H1 (cell line): ENCODE results near the gene TMTC4. TPM values are rescaled to one million over a fixed set of nuclear protein-coding genes. Genes with fewer than 3 reads are reported as not detected.

ENCODE experiments used
- CTCF ChIA-PET: fragments of 300-600 bp; sonication (Branson Sonifier 250); formaldehyde crosslinking; loops from one replicate; lab custom pipeline; 2021; ENCODE audit not compliant: partially characterized antibody; lab: Charles Lee
- POLR2A ChIA-PET: fragments of 300-600 bp; sonication (Branson Sonifier 250); formaldehyde crosslinking; loops from one replicate; lab custom pipeline; 2021; ENCODE audit warnings: inconsistent platforms; ENCODE audit not compliant: partially characterized antibody; lab: Charles Lee
- DNase-seq, 2 experiments: peaks; one replicate each; pipeline versions ENCODE4 v3.0.0 to v3.0.0-alpha.2; 2010 to 2022; ENCODE audit warnings: low spot score in 2 of 2, low read depth in 1 of 2, mixed read lengths in 1 of 2
- FAIRE-seq: peaks from 2 replicates; lab custom pipeline; 2011; peaks lifted over from hg19 to GRCh38; lab: Jason Lieb, UNC
- H2AFZ ChIP-seq: 2 replicates; pipeline ENCODE4 v1.8.1; 2012; ENCODE audit warnings: low read length, inconsistent platforms
- H2AK5ac ChIP-seq: 2 replicates; pipeline ENCODE4 v1.6.1; 2013; ENCODE audit warnings: low read depth, low read length
- H2BK120ac ChIP-seq: replicated peaks from 2 replicates; pipeline ENCODE3; 2013; ENCODE audit warnings: low read depth, low read length, inconsistent platforms
- H2BK12ac ChIP-seq: 2 replicates; pipeline ENCODE4 v1.6.1; 2013; ENCODE audit warnings: low read depth, low read length
- H2BK15ac ChIP-seq: 2 replicates; pipeline ENCODE4 v1.6.1; 2013; ENCODE audit warnings: low read length
- H2BK20ac ChIP-seq: 2 replicates; pipeline ENCODE4 v1.6.1; 2013; ENCODE audit warnings: low read length
- H2BK5ac ChIP-seq: 2 replicates; pipeline ENCODE4 v1.6.1; 2013; ENCODE audit warnings: low read depth, low read length
- H3K14ac ChIP-seq: 2 replicates; pipeline ENCODE4 v1.6.1; 2013; ENCODE audit warnings: inconsistent platforms; ENCODE audit not compliant: insufficient read length
- H3K18ac ChIP-seq: 2 replicates; pipeline ENCODE4 v1.6.1; 2013; ENCODE audit warnings: low read length; ENCODE audit errors: extremely low read depth
- H3K23ac ChIP-seq: 2 replicates; pipeline ENCODE4 v1.6.1; 2013; ENCODE audit warnings: inconsistent platforms; ENCODE audit not compliant: insufficient read length
- H3K23me2 ChIP-seq: 2 replicates; pipeline ENCODE4 v1.6.1; 2013; ENCODE audit warnings: low read depth, low read length
- H3K27ac ChIP-seq: 2 replicates; pipeline ENCODE4 v1.6.1; 2011; ENCODE audit warnings: low read depth, low read length, inconsistent platforms
- H3K27me3 ChIP-seq, 4 experiments: replicated peaks in 1 of 4; 1 replicate in 1 of 4; 2 replicates in 3 of 4; pipeline versions ENCODE4 v1.6.1 to v1.8.1; 2011 to 2013; ENCODE audit warnings: low read length in 3 of 4, mild to moderate bottlenecking in 3 of 4, inconsistent platforms in 2 of 4, mixed read lengths in 2 of 4, moderate library complexity in 1 of 4; ENCODE audit not compliant: control insufficient read depth in 3 of 4, insufficient read depth in 3 of 4; ENCODE audit errors: extremely low read depth in 1 of 4
- H3K36me3 ChIP-seq, 4 experiments: 2 replicates each; pipeline versions ENCODE4 v1.6.1 to v1.8.1; 2011 to 2013; ENCODE audit warnings: mild to moderate bottlenecking in 4 of 4, low read length in 3 of 4, moderate library complexity in 2 of 4, control low read depth in 1 of 4, inconsistent platforms in 1 of 4; ENCODE audit not compliant: insufficient read depth in 4 of 4, control insufficient read depth in 2 of 4
- H3K4ac ChIP-seq: replicated peaks from 2 replicates; pipeline ENCODE3; 2013; ENCODE audit warnings: low read length, low read depth, mixed read lengths, inconsistent platforms; ENCODE audit not compliant: insufficient read length
- H3K4me1 ChIP-seq, 4 experiments: replicated peaks in 1 of 4; 1 replicate in 1 of 4; 2 replicates in 3 of 4; pipeline versions ENCODE4 v1.6.1 to v1.8.1; 2011 to 2013; ENCODE audit warnings: low read length in 3 of 4, inconsistent platforms in 2 of 4, mixed read lengths in 1 of 4; ENCODE audit not compliant: insufficient read depth in 4 of 4, control insufficient read depth in 3 of 4
- H3K4me2 ChIP-seq, 2 experiments: 2 replicates each; pipeline versions ENCODE4 v1.6.1 to v1.8.1; 2011 to 2013; ENCODE audit warnings: low read depth in 2 of 2, low read length in 2 of 2, control low read depth in 1 of 2, inconsistent platforms in 1 of 2, mild to moderate bottlenecking in 1 of 2; ENCODE audit not compliant: insufficient read depth in 1 of 2
- H3K4me3 ChIP-seq, 4 experiments: fragments of 200-600, 300-600 bp in 1 of 4; sonication (generic), shearing (Covaris generic), sonication (Bioruptor Twin) in 1 of 4; 2 replicates each; pipeline versions ENCODE4 v1.5.1 to v1.8.1; 2011 to 2016; ENCODE audit warnings: low read length in 4 of 4, low read depth in 3 of 4, control low read depth in 2 of 4, inconsistent platforms in 2 of 4, mild to moderate bottlenecking in 2 of 4, mixed read lengths in 1 of 4, moderate library complexity in 1 of 4; ENCODE audit not compliant: insufficient read depth in 2 of 4; ENCODE audit errors: extremely low read depth in 1 of 4
- H3K56ac ChIP-seq: replicated peaks from 2 replicates; pipeline ENCODE3; 2013; ENCODE audit warnings: low read depth, mild to moderate bottlenecking, mixed read lengths, low read length, inconsistent platforms; ENCODE audit not compliant: insufficient read length
- H3K79me1 ChIP-seq: 2 replicates; pipeline ENCODE4 v1.6.1; 2013; ENCODE audit warnings: low read depth, low read length, control low read depth
- H3K79me2 ChIP-seq, 2 experiments: 2 replicates each; pipeline versions ENCODE4 v1.6.1 to v1.8.1; 2012 to 2013; ENCODE audit warnings: low read length in 2 of 2, mild to moderate bottlenecking in 2 of 2, inconsistent platforms in 1 of 2; ENCODE audit not compliant: insufficient read depth in 2 of 2, control insufficient read depth in 1 of 2
- H3K9ac ChIP-seq, 4 experiments: replicated peaks in 1 of 4; 1 replicate in 1 of 4; 2 replicates in 3 of 4; pipeline versions ENCODE4 v1.6.1 to v1.8.1; 2011 to 2013; ENCODE audit warnings: low read depth in 3 of 4, low read length in 3 of 4, control low read depth in 2 of 4, mild to moderate bottlenecking in 2 of 4, moderate library complexity in 2 of 4, inconsistent platforms in 1 of 4; ENCODE audit errors: extremely low read depth in 1 of 4
- H3K9me3 ChIP-seq, 2 experiments: 2 replicates each; pipeline versions ENCODE4 v1.6.1 to v1.8.1; 2012 to 2013; ENCODE audit warnings: mild to moderate bottlenecking in 2 of 2, moderate library complexity in 2 of 2, control low read depth in 1 of 2, inconsistent platforms in 1 of 2, low read depth in 1 of 2, low read length in 1 of 2, mixed read lengths in 1 of 2; ENCODE audit not compliant: insufficient read depth in 2 of 2
- H4K20me1 ChIP-seq, 2 experiments: replicated peaks in 1 of 2; 2 replicates each; pipeline versions ENCODE3 to v1.8.1; 2011 to 2013; ENCODE audit warnings: inconsistent platforms in 2 of 2, low read length in 2 of 2, mild to moderate bottlenecking in 1 of 2; ENCODE audit not compliant: insufficient read depth in 2 of 2, control insufficient read depth in 1 of 2
- H4K5ac ChIP-seq: 2 replicates; pipeline ENCODE4 v1.6.1; 2013; ENCODE audit warnings: low read length, low read depth, mixed read lengths, inconsistent platforms; ENCODE audit not compliant: insufficient read length
- H4K8ac ChIP-seq: 2 replicates; pipeline ENCODE4 v1.8.0; 2013; ENCODE audit warnings: mild to moderate bottlenecking, moderate library complexity, low read length, inconsistent platforms; ENCODE audit not compliant: insufficient read depth; ENCODE audit errors: extremely low read depth
- H4K91ac ChIP-seq: replicated peaks from 2 replicates; pipeline ENCODE3; 2013; ENCODE audit warnings: low read length, mixed read lengths, inconsistent platforms; ENCODE audit not compliant: insufficient read length
- BACH1 ChIP-seq: IDR thresholded peaks from 2 replicates; pipeline ENCODE4 v1.6.1; 2012; ENCODE audit warnings: low read length, improper control_type of control experiment
- CBX5 ChIP-seq: fragments of 300-800, 300-1000 bp; sonication (generic); IDR thresholded peaks from 2 replicates; pipeline ENCODE4 v1.7.1; 2016; ENCODE audit warnings: antibody characterized with exemption, low read length, low read depth
- EZH2 ChIP-seq: fragments of 200-600 bp; sonication (generic); IDR thresholded peaks from 2 replicates; pipeline ENCODE4 v1.7.1; 2012; ENCODE audit warnings: low read depth, mild to moderate bottlenecking, moderate library complexity, low read length, inconsistent platforms; ENCODE audit not compliant: severe bottlenecking
- GABPA ChIP-seq: IDR thresholded peaks from 2 replicates; pipeline ENCODE4 v1.6.1; 2011; ENCODE audit warnings: mild to moderate bottlenecking, low read length, moderate library complexity, borderline replicate concordance; ENCODE audit not compliant: insufficient read depth
- KDM1A ChIP-seq: fragments of 200-600, 300-600 bp; sonication (generic); IDR thresholded peaks from 2 replicates; pipeline ENCODE4 v1.7.1; 2016; ENCODE audit warnings: mild to moderate bottlenecking, low read length, borderline replicate concordance
- PHF8 ChIP-seq: fragments of 200-600 bp; sonication (generic); conservative IDR thresholded peaks from 2 replicates; pipeline ENCODE4 v1.7.1; 2012; ENCODE audit warnings: low read depth, mild to moderate bottlenecking, inconsistent platforms, low read length, moderate library complexity
- SIX5 ChIP-seq: IDR thresholded peaks from 2 replicates; pipeline ENCODE4 v1.6.1; 2011; ENCODE audit warnings: mild to moderate bottlenecking, low read depth, low read length
- TAF1 ChIP-seq: IDR thresholded peaks from 2 replicates; pipeline ENCODE4 v1.6.1; 2011; ENCODE audit warnings: mild to moderate bottlenecking, low read depth, low read length
- TEAD4 ChIP-seq: IDR thresholded peaks from 2 replicates; pipeline ENCODE4 v1.6.1; 2012; ENCODE audit warnings: low read depth, low read length, inconsistent platforms, mixed read lengths
- YY1 ChIP-seq: IDR thresholded peaks from 2 replicates; pipeline ENCODE4 v1.6.1; 2011; ENCODE audit warnings: low read depth, mild to moderate bottlenecking, low read length
- ZNF274 ChIP-seq: IDR thresholded peaks from 2 replicates; pipeline ENCODE4 v1.7.0; 2012; ENCODE audit warnings: low read length, borderline replicate concordance; ENCODE audit errors: extremely low read depth
- WGBS, 2 experiments: shearing (Covaris generic) in 1 of 2; methylation state at CpG; one replicate each; pipeline versions ENCODE4 v1.1.6 to v1.1.7; 2013 to 2015; ENCODE audit warnings: low lambda C conversion rate in 2 of 2, mixed read lengths in 2 of 2, inconsistent platforms in 1 of 2, low coverage in 1 of 2, missing lambda C conversion rate in 1 of 2; ENCODE audit not compliant: insufficient replicate concordance in 2 of 2, insufficient coverage in 1 of 2, insufficient read length in 1 of 2; ENCODE audit errors: extremely low coverage in 1 of 2, missing lambda C conversion rate in 1 of 2; 5-methylcytosine and 5-hydroxymethylcytosine counted together
- polyA plus RNA-seq, 7 experiments: library from polyadenylated mRNA; depleted of rRNA in 3 of 7; stranded (reverse) in 5 of 7; unstranded in 2 of 7; fragments of >200 nt in 5 of 7; fragments of 200-250 nt in 2 of 7; gene quantifications; 1 replicate in 5 of 7; 2 replicates in 1 of 7; 4 replicates in 1 of 7; pipeline versions ENCODE4 v1.2.1 to v1.2.3, GENCODE V29; 2011 to 2013; ENCODE audit warnings: missing spikeins in 2 of 7, mixed read lengths in 2 of 7
- total RNA-seq: library from RNA; stranded (reverse); fragmentation: NEBNext Ultra II Directional; extraction: Animal tissue kit (Norgen Biotek cat#: 25700); gene quantifications from 2 replicates; pipeline ENCODE4 v1.2.1, GENCODE V29; 2021
- TF ChIP-seq, protein P1 (sequence below), 3 experiments: IDR thresholded peaks; 1 replicate in 2 of 3; 2 replicates in 1 of 3; pipeline versions ENCODE4 v1.5.1 to v1.6.1; 2011; ENCODE audit warnings: low read length in 3 of 3, mild to moderate bottlenecking in 3 of 3, inconsistent platforms in 2 of 3, low read depth in 1 of 3, moderate library complexity in 1 of 3; ENCODE audit not compliant: insufficient read depth in 1 of 3; ENCODE audit errors: control extremely low read depth in 1 of 3

Gene TMTC4
- total and polyA plus RNA-seq, 2 of the 8 experiments (the other 6 are each of a cell fraction or from before 2014, with no cell fraction given): 26.3 to 42.6 TPM

DNA sequence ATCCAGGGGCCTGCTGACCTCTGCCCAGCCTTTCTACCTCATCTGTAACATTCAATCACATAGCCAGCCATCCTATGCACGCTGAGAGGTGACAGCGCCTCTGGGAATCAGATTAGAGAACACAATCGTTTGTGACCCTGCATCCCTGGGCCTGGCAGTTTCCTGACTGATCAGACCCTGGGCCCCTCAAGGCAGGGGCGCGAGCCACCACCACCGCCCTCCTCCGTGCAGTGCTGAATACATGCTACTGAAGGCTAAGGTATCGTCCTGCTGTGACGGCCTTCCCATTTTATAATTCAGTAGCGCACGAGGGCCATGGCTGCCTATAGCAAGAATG is 1.3 kb downstream of the TMTC4 start:
- FAIRE-seq: no peak
- H2BK15ac ChIP-seq: no peak overlapping the region
- no peak overlapping the region for H2BK20ac ChIP-seq
- H3K56ac ChIP-seq: no peak overlapping the region
- H2BK5ac ChIP-seq: no peak overlapping the region; the same call in 1 of the 2 replicates
- 0 out of 2 replicates have a peak overlapping the region, but pooled peaks have one; percentile 32 for H3K18ac ChIP-seq
- no peak overlapping the region for H2BK120ac ChIP-seq
- no peak overlapping the region for H3K4ac ChIP-seq
- H3K27me3 ChIP-seq: peaks cover 0 to 9% (median 3%) of the 10 kb centered on the region in 4 experiments; a peak in 4 of 7 replicates
- no peak overlapping the region for H4K5ac ChIP-seq
- H4K8ac ChIP-seq: no peak overlapping the region
- H3K27ac ChIP-seq: no peak overlapping the region
- H3K9me3 ChIP-seq: no peaks in the 10 kb centered on the region
- H2AK5ac ChIP-seq: no peak overlapping the region
- H4K20me1 ChIP-seq: peaks cover 5 to 6% of the 10 kb centered on the region in 2 experiments
- H3K4me3 ChIP-seq: peak overlapping the region; percentile 66 to 75 (median 70)
- H3K36me3 ChIP-seq: peaks cover 0 to 15% (median 10%) of the 10 kb centered on the region in 4 experiments; a peak in 6 of 8 replicates
- H3K79me1 ChIP-seq: peaks cover 6% of the 10 kb centered on the region; the same call in 1 of the 2 replicates
- peaks cover 14% of the 10 kb centered on the region for H3K23me2 ChIP-seq
- peaks cover 12 to 32% of the 10 kb centered on the region in 2 experiments for H3K79me2 ChIP-seq
- WGBS, 2 experiments: 25% methylated on average over 11 of the region's 11 CpGs; no CpG with 5 or more reads in 1 of the 2 experiments
- TF ChIP-seq CBX5 (no peak), GABPA (no peak), EZH2 (no peak), TAF1 (no peak), KDM1A (no peak), PHF8 (no peak), BACH1 (no peak), SIX5 (no peak), YY1 (no peak), TEAD4 (no peak), ZNF274 (no peak)
- TF ChIP-seq, protein P1, sequence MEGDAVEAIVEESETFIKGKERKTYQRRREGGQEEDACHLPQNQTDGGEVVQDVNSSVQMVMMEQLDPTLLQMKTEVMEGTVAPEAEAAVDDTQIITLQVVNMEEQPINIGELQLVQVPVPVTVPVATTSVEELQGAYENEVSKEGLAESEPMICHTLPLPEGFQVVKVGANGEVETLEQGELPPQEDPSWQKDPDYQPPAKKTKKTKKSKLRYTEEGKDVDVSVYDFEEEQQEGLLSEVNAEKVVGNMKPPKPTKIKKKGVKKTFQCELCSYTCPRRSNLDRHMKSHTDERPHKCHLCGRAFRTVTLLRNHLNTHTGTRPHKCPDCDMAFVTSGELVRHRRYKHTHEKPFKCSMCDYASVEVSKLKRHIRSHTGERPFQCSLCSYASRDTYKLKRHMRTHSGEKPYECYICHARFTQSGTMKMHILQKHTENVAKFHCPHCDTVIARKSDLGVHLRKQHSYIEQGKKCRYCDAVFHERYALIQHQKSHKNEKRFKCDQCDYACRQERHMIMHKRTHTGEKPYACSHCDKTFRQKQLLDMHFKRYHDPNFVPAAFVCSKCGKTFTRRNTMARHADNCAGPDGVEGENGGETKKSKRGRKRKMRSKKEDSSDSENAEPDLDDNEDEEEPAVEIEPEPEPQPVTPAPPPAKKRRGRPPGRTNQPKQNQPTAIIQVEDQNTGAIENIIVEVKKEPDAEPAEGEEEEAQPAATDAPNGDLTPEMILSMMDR (IDR thresholded peaks at IDR 0.05; ENCODE audit: control extremely low read depth in 1 of 3, insufficient read depth in 1 of 3, low read depth in 1 of 3, low read length in 3 of 3): no peak
- TF ChIP-seq, all 59 proteins: peak for 0
- Histone ChIP-seq H3K23ac (no peak overlapping the region), H2AFZ (no peak overlapping the region), H3K4me2 (peak overlapping the region; percentile 74 to 100), H2BK12ac (no peak overlapping the region), H3K14ac (no peak overlapping the region), H3K4me1 (peaks cover 2 to 10% (median 6%) of the 10 kb centered on the region in 4 experiments), H4K91ac (no peak overlapping the region), H3K9ac (peak overlapping the region in 1 of 4 experiments; percentile 50; a peak in 1 of 7 replicates)
- ChIA-PET CTCF (interaction anchor here (1.2 kb wide), 1 partner anchor 156 kb away, joined by 4 read pairs; no protein-coding TSS in a partner anchor), POLR2A (no interaction called here)
- peak in 1 of 2 experiments; percentile 54 for DNase-seq
